SK-N-SH (cell line): Measurements from ENCODE around the gene SPACA7. TPM values are rescaled to one million over a fixed set of nuclear protein-coding genes. Genes with fewer than 3 reads are reported as not detected.

Source experiments
- CTCF ChIA-PET: fragments of 300-600, 350-600 bp; formaldehyde crosslinking; extraction: SDS; loops from one replicate; lab custom pipeline; 2021; lab: Yijun Ruan, JAX
- POLR2A ChIA-PET: fragments of 350-600 bp; sonication (Branson Sonifier 250); formaldehyde crosslinking; extraction: SDS; loops from one replicate; lab custom pipeline; 2020; ENCODE audit warnings: antibody characterized with exemption, inconsistent platforms; lab: Yijun Ruan, JAX
- DNase-seq: peaks from one replicate; pipeline ENCODE4 v3.0.0; 2012
- H2AFZ ChIP-seq: fragments of 200-600 bp; sonication (generic); 2 replicates; pipeline ENCODE4 v1.8.1; 2016; ENCODE audit warnings: antibody characterized with exemption, mild to moderate bottlenecking, low read depth
- H3F3A ChIP-seq: fragments of 200-600 bp; sonication (generic); replicated peaks from 2 replicates; pipeline ENCODE3; 2016; ENCODE audit warnings: antibody characterized with exemption, mild to moderate bottlenecking; ENCODE audit not compliant: insufficient read depth
- H3K27ac ChIP-seq, 2 experiments: fragments of 200-500 bp in 1 of 2; fragments of 200-600 bp in 1 of 2; sonication (Bioruptor generic) in 1 of 2; sonication (generic), shearing (Covaris generic) in 1 of 2; 2 replicates each; pipeline versions ENCODE4 v1.5.1 to v1.6.1; 2014 to 2016; ENCODE audit warnings: low read depth in 2 of 2, inconsistent platforms in 1 of 2, low read length in 1 of 2, mild to moderate bottlenecking in 1 of 2, mixed read lengths in 1 of 2
- H3K27me3 ChIP-seq: fragments of 200-600 bp; sonication (generic), shearing (Covaris generic); 2 replicates; pipeline ENCODE4 v1.6.1; 2016; ENCODE audit warnings: mixed run types; ENCODE audit not compliant: insufficient read depth
- H3K36me3 ChIP-seq, 2 experiments: fragments of 200-500 bp in 1 of 2; fragments of 200-600 bp in 1 of 2; sonication (Bioruptor generic) in 1 of 2; sonication (generic) in 1 of 2; replicated peaks in 1 of 2; 2 replicates each; pipeline versions ENCODE3 to v1.5.1; 2014 to 2016; ENCODE audit warnings: low read length in 1 of 2, mild to moderate bottlenecking in 1 of 2; ENCODE audit not compliant: insufficient read depth in 2 of 2, control insufficient read depth in 1 of 2
- H3K4me1 ChIP-seq, 2 experiments: fragments of 200-500 bp in 1 of 2; fragments of 200-600 bp in 1 of 2; sonication (Bioruptor generic) in 1 of 2; sonication (generic), shearing (Covaris generic) in 1 of 2; 2 replicates each; pipeline versions ENCODE4 v1.5.1 to v1.6.1; 2014 to 2016; ENCODE audit warnings: low read depth in 1 of 2, low read length in 1 of 2, mixed run types in 1 of 2; ENCODE audit not compliant: insufficient read depth in 2 of 2, control insufficient read depth in 1 of 2
- H3K4me2 ChIP-seq: fragments of 200-600 bp; sonication (generic), shearing (Covaris generic); 2 replicates; pipeline ENCODE4 v1.6.1; 2017; ENCODE audit warnings: mixed run types
- H3K4me3 ChIP-seq, 2 experiments: fragments of 200-500 bp in 1 of 2; fragments of 200-600 bp in 1 of 2; sonication (Bioruptor generic) in 1 of 2; sonication (generic), shearing (Covaris generic) in 1 of 2; 2 replicates each; pipeline versions ENCODE4 v1.5.1 to v1.8.1; 2014 to 2016; ENCODE audit warnings: low read depth in 2 of 2, inconsistent platforms in 1 of 2, low read length in 1 of 2, mild to moderate bottlenecking in 1 of 2, mixed read lengths in 1 of 2, moderate library complexity in 1 of 2
- H3K79me2 ChIP-seq: fragments of 200-600 bp; sonication (generic); 2 replicates; pipeline ENCODE4 v1.8.1; 2017; ENCODE audit warnings: mild to moderate bottlenecking; ENCODE audit not compliant: insufficient read depth
- H3K9ac ChIP-seq: fragments of 200-600 bp; sonication (generic); 2 replicates; pipeline ENCODE4 v1.6.1; 2017; ENCODE audit warnings: mixed run types
- H3K9me2 ChIP-seq: fragments of 200-600 bp; sonication (generic); 2 replicates; pipeline ENCODE4 v1.6.1; 2017; ENCODE audit warnings: mixed run types
- H3K9me3 ChIP-seq: fragments of 200-600 bp; sonication (generic); 2 replicates; pipeline ENCODE4 v1.6.1; 2017; ENCODE audit warnings: mixed run types, mild to moderate bottlenecking, moderate library complexity
- H4K20me1 ChIP-seq: fragments of 200-600 bp; sonication (generic); 2 replicates; pipeline ENCODE4 v1.6.1; 2017; ENCODE audit warnings: mild to moderate bottlenecking, mixed run types; ENCODE audit not compliant: insufficient read depth
- CHD2 ChIP-seq: fragments of 150-350 bp; IDR thresholded peaks from 2 replicates; pipeline ENCODE4 v1.6.1; 2018; ENCODE audit warnings: low read length; ENCODE audit not compliant: partially characterized antibody
- EZH2phosphoT487 ChIP-seq: fragments of 200-600 bp; sonication (generic); IDR thresholded peaks from 2 replicates; pipeline ENCODE4 v1.6.1; 2017; ENCODE audit warnings: low read depth, mixed run types, mild to moderate bottlenecking, antibody characterized with exemption, moderate library complexity, borderline replicate concordance
- GABPA ChIP-seq: IDR thresholded peaks from 2 replicates; pipeline ENCODE4 v1.4.0; 2012; ENCODE audit warnings: low read depth, mild to moderate bottlenecking
- SIN3A ChIP-seq: IDR thresholded peaks from 2 replicates; pipeline ENCODE4 v1.6.1; 2012; ENCODE audit warnings: low read depth, mild to moderate bottlenecking, low read length, moderate library complexity, borderline replicate concordance
- TAF1 ChIP-seq: IDR thresholded peaks from 2 replicates; pipeline ENCODE4 v1.6.1; 2012; ENCODE audit warnings: low read depth, mild to moderate bottlenecking, low read length, moderate library complexity, borderline replicate concordance
- TCF12 ChIP-seq: IDR thresholded peaks from 2 replicates; pipeline ENCODE4 v1.4.0; 2012
- TEAD4 ChIP-seq: IDR thresholded peaks from 2 replicates; pipeline ENCODE4 v1.4.0; 2012; ENCODE audit warnings: mild to moderate bottlenecking, borderline replicate concordance; ENCODE audit not compliant: insufficient read depth
- YY1 ChIP-seq: IDR thresholded peaks from 2 replicates; pipeline ENCODE4 v1.4.0; 2012; ENCODE audit warnings: low read depth, mild to moderate bottlenecking
- WGBS: methylation state at CpG from one replicate; pipeline ENCODE4 v1.1.6; 2017; ENCODE audit warnings: low lambda C conversion rate; 5-methylcytosine and 5-hydroxymethylcytosine counted together
- polyA plus RNA-seq, 3 experiments: library from polyadenylated mRNA; depleted of rRNA; stranded (reverse); fragments of >200 nt; gene quantifications; 2 replicates each; pipeline ENCODE4 v1.2.3, GENCODE V29; 2012
- TF ChIP-seq, protein P1 (sequence below): IDR thresholded peaks from 2 replicates; pipeline ENCODE4; 2012
- TF ChIP-seq, protein P2 (sequence below): fragments of 200-600 bp; sonication (generic); IDR thresholded peaks from 2 replicates; pipeline ENCODE4 v1.6.1; 2017; ENCODE audit warnings: antibody characterized with exemption, mild to moderate bottlenecking, moderate library complexity
- TF ChIP-seq, protein P3 (sequence below): IDR thresholded peaks from 2 replicates; pipeline ENCODE4 v1.4.0; 2012; ENCODE audit warnings: low read depth

The SPACA7 gene
- polyA plus RNA-seq, 1 of the 3 experiments (the other 2 are of a cell fraction), result not detected

DNA sequence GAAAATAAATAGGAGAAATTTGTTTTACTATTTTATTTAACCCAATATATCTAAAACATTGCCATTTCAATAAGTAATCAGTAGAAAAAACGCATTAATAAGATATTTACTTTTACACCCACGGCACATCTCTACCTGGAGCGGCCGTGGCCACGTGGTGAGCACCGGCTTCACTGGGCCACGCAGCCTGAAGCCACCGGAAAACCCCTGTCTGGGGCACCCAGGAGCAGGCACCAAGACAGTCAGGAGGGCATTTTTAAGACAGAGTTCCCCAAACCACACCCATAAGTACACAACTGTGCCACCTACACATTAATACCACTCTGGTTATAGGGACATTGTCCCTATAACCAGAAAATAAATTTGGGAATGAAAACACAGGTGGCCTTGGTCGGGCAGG is 80.9 kb downstream of the SPACA7 start (continued):
- TF ChIP-seq, protein P1, sequence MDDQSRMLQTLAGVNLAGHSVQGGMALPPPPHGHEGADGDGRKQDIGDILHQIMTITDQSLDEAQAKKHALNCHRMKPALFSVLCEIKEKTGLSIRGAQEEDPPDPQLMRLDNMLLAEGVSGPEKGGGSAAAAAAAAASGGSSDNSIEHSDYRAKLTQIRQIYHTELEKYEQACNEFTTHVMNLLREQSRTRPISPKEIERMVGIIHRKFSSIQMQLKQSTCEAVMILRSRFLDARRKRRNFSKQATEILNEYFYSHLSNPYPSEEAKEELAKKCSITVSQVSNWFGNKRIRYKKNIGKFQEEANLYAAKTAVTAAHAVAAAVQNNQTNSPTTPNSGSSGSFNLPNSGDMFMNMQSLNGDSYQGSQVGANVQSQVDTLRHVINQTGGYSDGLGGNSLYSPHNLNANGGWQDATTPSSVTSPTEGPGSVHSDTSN, result no peak
- no peak for TF ChIP-seq YY1

DNA sequence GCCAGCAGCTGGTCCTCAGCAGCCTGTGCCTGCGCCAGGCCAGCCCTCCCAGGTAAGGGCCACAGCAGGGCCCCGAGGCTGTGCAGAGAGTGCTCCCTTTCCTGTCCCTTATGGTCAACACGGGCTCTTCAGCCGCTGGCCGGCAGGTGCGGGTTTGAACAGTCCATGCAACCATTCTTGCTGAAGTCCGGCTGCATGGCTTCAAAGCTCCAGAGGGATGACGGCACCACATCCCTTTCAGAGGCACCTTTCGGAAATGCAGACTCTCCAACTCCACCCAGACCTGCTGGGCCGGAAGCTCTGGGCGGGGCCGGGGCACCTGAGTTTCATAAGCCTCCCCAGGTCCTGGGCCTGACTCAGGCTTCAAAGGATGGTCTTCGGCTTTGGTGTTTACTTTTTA is 81.3 kb downstream of the SPACA7 start:
- Histone ChIP-seq H3K36me3 (no peaks in the 10 kb centered on the region), H3K79me2 (no peaks in the 10 kb centered on the region), H3K9me3 (no peaks in the 10 kb centered on the region), H3K27me3 (no peaks in the 10 kb centered on the region), H3K9ac (no peak overlapping the region), H4K20me1 (no peaks in the 10 kb centered on the region), H3F3A (no peaks in the 10 kb centered on the region), H3K27ac (no peak overlapping the region), H3K4me3 (no peak overlapping the region), H2AFZ (no peak overlapping the region), H3K9me2 (no peaks in the 10 kb centered on the region), H3K4me2 (no peak overlapping the region), H3K4me1 (no peaks in the 10 kb centered on the region)
- TF ChIP-seq SIN3A (no peak), EZH2phosphoT487 (no peak), GABPA (no peak)
- TF ChIP-seq, protein P2, sequence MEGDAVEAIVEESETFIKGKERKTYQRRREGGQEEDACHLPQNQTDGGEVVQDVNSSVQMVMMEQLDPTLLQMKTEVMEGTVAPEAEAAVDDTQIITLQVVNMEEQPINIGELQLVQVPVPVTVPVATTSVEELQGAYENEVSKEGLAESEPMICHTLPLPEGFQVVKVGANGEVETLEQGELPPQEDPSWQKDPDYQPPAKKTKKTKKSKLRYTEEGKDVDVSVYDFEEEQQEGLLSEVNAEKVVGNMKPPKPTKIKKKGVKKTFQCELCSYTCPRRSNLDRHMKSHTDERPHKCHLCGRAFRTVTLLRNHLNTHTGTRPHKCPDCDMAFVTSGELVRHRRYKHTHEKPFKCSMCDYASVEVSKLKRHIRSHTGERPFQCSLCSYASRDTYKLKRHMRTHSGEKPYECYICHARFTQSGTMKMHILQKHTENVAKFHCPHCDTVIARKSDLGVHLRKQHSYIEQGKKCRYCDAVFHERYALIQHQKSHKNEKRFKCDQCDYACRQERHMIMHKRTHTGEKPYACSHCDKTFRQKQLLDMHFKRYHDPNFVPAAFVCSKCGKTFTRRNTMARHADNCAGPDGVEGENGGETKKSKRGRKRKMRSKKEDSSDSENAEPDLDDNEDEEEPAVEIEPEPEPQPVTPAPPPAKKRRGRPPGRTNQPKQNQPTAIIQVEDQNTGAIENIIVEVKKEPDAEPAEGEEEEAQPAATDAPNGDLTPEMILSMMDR, result no peak
- ChIA-PET POLR2A (no interaction called here), CTCF (interaction anchor here (1.4 kb wide), 1 partner anchor 14 kb away, joined by 4 read pairs; no protein-coding TSS in a partner anchor)
- no peak for DNase-seq
- 47% methylated on average over 11 of the region's 13 CpGs for WGBS

DNA sequence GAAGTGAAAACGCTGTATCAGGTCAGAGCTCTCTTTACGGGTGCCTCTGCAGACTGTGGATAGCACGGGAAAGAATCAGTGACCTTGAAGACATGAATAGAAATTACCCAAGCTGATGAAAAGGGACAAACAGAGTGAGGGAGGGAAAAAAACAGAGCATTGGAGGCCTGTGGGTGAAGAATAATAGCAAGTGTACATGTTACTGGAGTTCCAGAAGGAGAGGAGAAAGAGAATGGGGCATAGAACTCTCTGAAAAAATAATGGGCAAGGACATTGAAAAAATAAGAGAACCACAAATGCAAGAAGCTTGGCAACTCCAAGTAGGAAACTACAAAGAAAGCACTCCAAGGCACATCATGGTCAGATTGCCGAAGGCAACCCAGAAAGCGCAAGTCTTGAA is 86.3 kb downstream of the SPACA7 start:
- Histone ChIP-seq H3K27me3 (no peaks in the 10 kb centered on the region), H3K4me2 (no peak overlapping the region), H3K27ac (no peak overlapping the region), H3F3A (no peaks in the 10 kb centered on the region), H3K4me3 (no peak overlapping the region), H4K20me1 (no peaks in the 10 kb centered on the region), H3K4me1 (no peaks in the 10 kb centered on the region), H2AFZ (no peak overlapping the region), H3K36me3 (no peaks in the 10 kb centered on the region), H3K79me2 (no peaks in the 10 kb centered on the region), H3K9me3 (no peaks in the 10 kb centered on the region), H3K9ac (no peak overlapping the region), H3K9me2 (no peaks in the 10 kb centered on the region)
- POLR2A ChIA-PET, result no interaction called here
- TF ChIP-seq TCF12 (no peak), TAF1 (no peak), CHD2 (no peak), EZH2phosphoT487 (no peak), TEAD4 (no peak), GABPA (no peak)
- TF ChIP-seq, protein P3, sequence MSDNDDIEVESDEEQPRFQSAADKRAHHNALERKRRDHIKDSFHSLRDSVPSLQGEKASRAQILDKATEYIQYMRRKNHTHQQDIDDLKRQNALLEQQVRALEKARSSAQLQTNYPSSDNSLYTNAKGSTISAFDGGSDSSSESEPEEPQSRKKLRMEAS, result no peak
- CTCF ChIA-PET, result interaction anchor here (3.2 kb wide), 1 partner anchor 19 kb away, joined by 17 read pairs; no protein-coding TSS in a partner anchor
- 53% methylated on average over 5 of the region's 5 CpGs for WGBS
- no peak for DNase-seq
